Mucosa of rectum (tissue), 2 donors: ENCODE results near the gene CRYL1.

ENCODE experiments used
- H3K27ac ChIP-seq, 2 donors: one replicate each; pipeline ENCODE4 v1.7.0; 2013; ENCODE audit warnings: inconsistent platforms in 2 of 2, low read depth in 2 of 2, low read length in 2 of 2
- H3K27me3 ChIP-seq, 2 donors: one replicate each; pipeline ENCODE4 v1.7.0; 2013; ENCODE audit warnings: low read length in 2 of 2; ENCODE audit not compliant: control insufficient read depth in 2 of 2, insufficient read depth in 2 of 2
- H3K36me3 ChIP-seq, 2 donors: one replicate each; pipeline ENCODE4 v1.7.0; 2013; ENCODE audit warnings: low read length in 2 of 2; ENCODE audit not compliant: control insufficient read depth in 2 of 2, insufficient read depth in 2 of 2
- H3K4me1 ChIP-seq, 2 donors: one replicate each; pipeline ENCODE4 v1.7.0; 2013; ENCODE audit warnings: low read length in 2 of 2, mild to moderate bottlenecking in 1 of 2; ENCODE audit not compliant: control insufficient read depth in 2 of 2, insufficient read depth in 2 of 2
- H3K4me3 ChIP-seq, 2 donors: one replicate each; pipeline ENCODE4 v1.7.0; 2013; ENCODE audit warnings: low read length in 2 of 2
- H3K9ac ChIP-seq, 2 donors: one replicate each; pipeline ENCODE4 v1.7.0; 2013; ENCODE audit warnings: low read length in 2 of 2, low read depth in 1 of 2, mild to moderate bottlenecking in 1 of 2
- H3K9me3 ChIP-seq, 2 donors: one replicate each; pipeline ENCODE4 v1.7.0; 2013; ENCODE audit warnings: low read length in 2 of 2; ENCODE audit not compliant: control insufficient read depth in 2 of 2
- donor health status: healthy.
- donor health status: Normal muscosa, but diverticular disease.

Gene CRYL1

GRCh38 chr13:20461860-20462532, 63.7 kb downstream of the CRYL1 start:
- Histone ChIP-seq H3K27ac (no peak overlapping the region), H3K4me1 (peaks cover 0 to 2% of the 10 kb centered on the region in 2 donors), H3K27me3 (no peaks in the 10 kb centered on the region), H3K9me3 (no peaks in the 10 kb centered on the region), H3K4me3 (no peak overlapping the region), H3K9ac (no peak overlapping the region), H3K36me3 (no peaks in the 10 kb centered on the region)

GRCh38 chr13:20461481-20461859, 64.2 kb downstream of the CRYL1 start:
- H3K36me3 ChIP-seq: no peaks in the 10 kb centered on the region
- H3K27ac ChIP-seq: no peak overlapping the region
- H3K4me3 ChIP-seq: no peak overlapping the region
- peaks cover 0 to 2% of the 10 kb centered on the region in 2 donors for H3K4me1 ChIP-seq
- H3K27me3 ChIP-seq: no peaks in the 10 kb centered on the region
- no peaks in the 10 kb centered on the region for H3K9me3 ChIP-seq
- H3K9ac ChIP-seq: no peak overlapping the region

DNA sequence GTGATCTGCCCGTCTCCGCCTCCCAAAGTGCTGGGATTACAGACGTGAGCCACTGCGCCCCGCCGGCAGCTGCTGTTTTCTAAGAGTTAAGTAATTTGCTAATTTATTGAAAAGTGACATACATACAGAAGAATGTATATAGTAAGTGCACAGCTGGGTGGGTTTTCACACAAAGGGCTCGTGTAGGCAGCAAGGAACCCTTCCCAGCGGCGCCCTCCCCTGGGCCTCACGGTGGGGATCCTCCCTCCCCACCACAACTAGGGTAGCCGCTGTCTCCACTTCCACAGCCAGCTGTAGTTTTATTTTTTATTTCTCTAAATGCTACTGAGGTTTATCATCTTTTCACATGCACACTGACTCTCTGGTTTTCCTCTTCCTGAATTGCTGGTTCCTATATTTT, 64.9 kb downstream of the CRYL1 start:
- Histone ChIP-seq H3K4me3 (no peak overlapping the region), H3K9me3 (no peaks in the 10 kb centered on the region), H3K27ac (no peak overlapping the region), H3K27me3 (no peaks in the 10 kb centered on the region), H3K9ac (no peak overlapping the region), H3K36me3 (no peaks in the 10 kb centered on the region), H3K4me1 (peaks cover 0 to 2% of the 10 kb centered on the region in 2 donors)

- Histone ChIP-seq H3K27ac (no peak overlapping the region), H3K27me3 (no peaks in the 10 kb centered on the region), H3K4me3 (no peak overlapping the region), H3K9ac (no peak overlapping the region), H3K9me3 (no peaks in the 10 kb centered on the region), H3K4me1 (no peaks in the 10 kb centered on the region), H3K36me3 (no peaks in the 10 kb centered on the region)
These were observed 68.0 kb downstream of the CRYL1 start for GRCh38 chr13:20457670-20458069.

DNA sequence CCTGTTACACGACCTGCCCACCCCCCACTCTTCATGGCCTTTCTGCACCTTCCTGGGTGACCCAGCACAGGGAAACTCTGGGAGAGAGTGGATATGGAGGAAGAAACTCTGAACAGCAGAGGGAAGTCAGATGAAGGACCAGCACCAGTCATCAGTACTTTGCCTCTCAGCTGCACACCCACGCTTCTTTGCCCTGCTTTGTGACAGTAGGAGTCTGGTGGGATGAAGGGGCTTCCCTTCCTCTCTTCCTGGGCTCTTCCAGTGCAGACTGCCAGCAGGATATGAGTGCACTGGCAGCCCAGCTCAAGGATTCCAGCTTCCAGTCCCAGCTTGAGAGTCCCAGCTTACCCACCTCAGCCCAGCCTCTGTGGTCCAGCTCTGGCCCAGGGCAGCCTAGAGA, 68.9 kb downstream of the CRYL1 start:
- no peaks in the 10 kb centered on the region for H3K27me3 ChIP-seq
- H3K36me3 ChIP-seq: no peaks in the 10 kb centered on the region
- H3K4me1 ChIP-seq: no peaks in the 10 kb centered on the region
- H3K4me3 ChIP-seq: no peak overlapping the region
- no peak overlapping the region for H3K9ac ChIP-seq
- no peaks in the 10 kb centered on the region for H3K9me3 ChIP-seq
- no peak overlapping the region for H3K27ac ChIP-seq

DNA sequence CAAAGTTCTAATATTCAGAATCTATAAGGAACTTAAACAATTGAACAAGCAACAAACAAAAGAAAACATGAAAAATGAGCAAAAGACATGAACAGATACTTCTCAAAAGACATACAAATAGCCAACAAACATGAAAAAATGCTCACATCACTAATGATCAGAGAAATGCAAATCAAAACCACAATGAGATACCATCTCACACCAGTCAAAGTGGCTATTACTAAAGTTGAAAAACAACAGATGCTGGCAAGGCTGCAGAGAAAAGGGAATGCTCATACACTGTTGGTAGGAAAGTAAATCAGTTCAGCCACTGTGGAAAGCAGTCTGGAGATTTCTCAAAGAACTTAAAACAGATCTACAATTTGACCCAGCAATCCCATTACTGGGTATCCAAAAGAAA, 74.3 kb downstream of the CRYL1 start:
- Histone ChIP-seq H3K9ac (no peak overlapping the region), H3K36me3 (no peaks in the 10 kb centered on the region), H3K9me3 (peaks cover 0 to 3% of the 10 kb centered on the region in 2 donors), H3K4me1 (no peaks in the 10 kb centered on the region), H3K27ac (no peak overlapping the region), H3K4me3 (no peak overlapping the region), H3K27me3 (no peaks in the 10 kb centered on the region)

GRCh38 chr13:20448470-20448869, 77.2 kb downstream of the CRYL1 start:
- Histone ChIP-seq H3K9ac (no peak overlapping the region), H3K27me3 (no peaks in the 10 kb centered on the region), H3K4me3 (no peak overlapping the region), H3K4me1 (no peaks in the 10 kb centered on the region), H3K27ac (no peak overlapping the region), H3K9me3 (peaks cover 0 to 3% of the 10 kb centered on the region in 2 donors), H3K36me3 (no peaks in the 10 kb centered on the region)

- no peak overlapping the region for H3K9ac ChIP-seq
- H3K4me1 ChIP-seq: peaks cover 4 to 7% of the 10 kb centered on the region in 2 donors
- H3K9me3 ChIP-seq: peaks cover 0 to 3% of the 10 kb centered on the region in 2 donors
- no peak overlapping the region for H3K27ac ChIP-seq
- no peak overlapping the region for H3K4me3 ChIP-seq
- no peaks in the 10 kb centered on the region for H3K36me3 ChIP-seq
- H3K27me3 ChIP-seq: no peaks in the 10 kb centered on the region
These were observed 78.8 kb downstream of the CRYL1 start for GRCh38 chr13:20446900-20447299.

DNA sequence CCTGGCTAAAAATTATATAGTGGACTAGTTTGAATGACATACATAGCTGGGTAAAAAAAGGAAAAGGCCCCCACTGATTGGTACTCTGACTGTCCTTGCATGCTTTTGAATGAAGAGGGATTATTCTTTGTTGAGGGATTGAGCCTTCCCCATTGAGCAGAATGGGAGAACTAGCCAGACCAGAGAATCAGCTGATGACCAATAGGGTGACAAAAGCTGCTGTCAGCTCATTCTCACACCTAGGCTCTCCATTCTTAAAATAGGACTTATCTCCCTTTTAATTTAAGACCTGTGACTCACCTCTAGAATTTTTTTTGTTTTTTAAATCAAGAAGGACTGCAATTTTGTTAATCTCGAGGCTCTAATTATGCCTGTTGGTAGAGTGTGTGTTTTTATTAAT, 79.3 kb downstream of the CRYL1 start:
- Histone ChIP-seq H3K4me1 (peaks cover 4 to 7% of the 10 kb centered on the region in 2 donors), H3K27ac (no peak overlapping the region), H3K9ac (no peak overlapping the region), H3K9me3 (peaks cover 0 to 3% of the 10 kb centered on the region in 2 donors), H3K36me3 (no peaks in the 10 kb centered on the region), H3K4me3 (no peak overlapping the region), H3K27me3 (no peaks in the 10 kb centered on the region)

DNA sequence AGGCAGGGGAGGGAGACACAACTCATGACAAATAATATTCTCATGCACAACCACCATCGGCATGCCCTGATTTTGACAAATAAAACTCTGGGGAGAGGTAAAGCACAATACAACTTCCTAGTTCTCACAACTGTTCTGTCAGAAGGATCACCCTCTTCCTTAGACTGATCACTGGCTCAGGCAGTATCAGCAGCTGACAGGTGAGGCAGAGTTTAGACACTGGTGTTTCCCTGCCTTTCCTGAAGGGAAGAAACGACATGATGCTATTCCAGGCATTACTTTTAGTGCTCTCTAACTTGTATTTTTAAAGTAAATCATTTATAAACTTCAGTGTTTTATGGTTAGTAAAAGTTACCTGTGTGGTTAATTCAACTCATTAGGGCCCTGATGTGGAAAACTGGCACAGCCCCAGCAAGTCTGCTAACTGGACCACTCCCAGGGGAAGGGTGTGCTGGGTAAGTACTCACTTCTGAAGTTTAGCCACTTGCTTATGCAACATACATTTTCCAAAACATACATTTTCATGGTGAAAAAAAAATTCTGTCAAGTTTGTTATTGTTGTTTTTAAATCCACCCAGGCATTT, 82.8 kb downstream of the CRYL1 start:
- no peaks in the 10 kb centered on the region for H3K27me3 ChIP-seq
- H3K27ac ChIP-seq: peak overlapping the region; percentile 36 to 45
- H3K9ac ChIP-seq: no peak overlapping the region
- H3K4me1 ChIP-seq: peaks cover 4 to 7% of the 10 kb centered on the region in 2 donors
- no peak overlapping the region for H3K4me3 ChIP-seq
- no peaks in the 10 kb centered on the region for H3K9me3 ChIP-seq
- H3K36me3 ChIP-seq: peaks cover 2 to 4% of the 10 kb centered on the region in 2 donors
